GM21515 (cell line): ENCODE data around the gene KDELR3.

Experiments used
- ATAC-seq: cut with Tn5 transposase; IDR thresholded peaks from one replicate; pipeline ENCODE4 v1.9.1; 2021; ENCODE audit not compliant: unreplicated experiment

Gene KDELR3

GRCh38 chr22:38437416-38437815 lies 30.5 kb upstream of the KDELR3 start:
- ATAC-seq, result no peak

GRCh38 chr22:38440747-38441350 lies 27.0 kb upstream of the KDELR3 start:
- no peak for ATAC-seq

GRCh38 chr22:38441620-38442287 lies 26.1 kb upstream of the KDELR3 start:
- no peak for ATAC-seq

GRCh38 chr22:38442967-38443627 lies 24.8 kb upstream of the KDELR3 start:
- ATAC-seq, result no peak

GRCh38 chr22:38443628-38444521 lies 24.0 kb upstream of the KDELR3 start:
- ATAC-seq, result no peak

- no peak for ATAC-seq
Observed at GRCh38 chr22:38444783-38445182, 23.1 kb upstream of the KDELR3 start.

GRCh38 chr22:38446018-38446601 lies 21.8 kb upstream of the KDELR3 start:
- no peak for ATAC-seq

GRCh38 chr22:38448945-38449745 lies 18.8 kb upstream of the KDELR3 start:
- no peak for ATAC-seq

GRCh38 chr22:38449776-38450175 lies 18.1 kb upstream of the KDELR3 start:
- ATAC-seq, result no peak

- no peak for ATAC-seq
Observed at GRCh38 chr22:38450234-38450797, 17.6 kb upstream of the KDELR3 start.

- ATAC-seq, result no peak
Observed at GRCh38 chr22:38451404-38451803, 16.5 kb upstream of the KDELR3 start.

GRCh38 chr22:38451864-38452263 lies 16.0 kb upstream of the KDELR3 start:
- no peak for ATAC-seq

GRCh38 chr22:38452373-38453065 lies 15.4 kb upstream of the KDELR3 start:
- no peak for ATAC-seq

- no peak for ATAC-seq
Observed at GRCh38 chr22:38453066-38453672, 14.7 kb upstream of the KDELR3 start.

- no peak for ATAC-seq
Observed at GRCh38 chr22:38453996-38454352, 13.9 kb upstream of the KDELR3 start.

GRCh38 chr22:38454353-38455075 lies 13.4 kb upstream of the KDELR3 start:
- ATAC-seq, result no peak

- ATAC-seq, result no peak
Observed at GRCh38 chr22:38455076-38455529, 12.8 kb upstream of the KDELR3 start, which contains the start of gene KCNJ4. Gene KCNJ4, minus strand, starts transcription at chr22:38455199. Its CDS starts 27,067 bp downstream, at chr22:38428132.
